SK-N-MC (cell line): ENCODE data around the gene FBXO36.

Experiments
- DNase-seq: peaks from one replicate; pipeline ENCODE4 v3.0.0-alpha.2; 2011; ENCODE audit warnings: low read depth, low spot score
- H3K27ac ChIP-seq: fragments of 200-600 bp; sonication (generic); 2 replicates; pipeline ENCODE4 v1.5.1; 2016; ENCODE audit warnings: mixed run types
- H3K36me3 ChIP-seq: fragments of 200-600 bp; sonication (generic); 2 replicates; pipeline ENCODE4 v1.6.1; 2017; ENCODE audit warnings: antibody characterized with exemption, low read length, mixed read lengths; ENCODE audit not compliant: insufficient read depth
- H3K4me3 ChIP-seq: fragments of 200-600 bp; sonication (generic); 2 replicates; pipeline ENCODE4 v1.5.1; 2016
- H3K9ac ChIP-seq: fragments of 200-600 bp; sonication (generic); 2 replicates; pipeline ENCODE4 v1.8.0; 2017; ENCODE audit warnings: mixed run types, mixed read lengths; ENCODE audit not compliant: insufficient read length
- H3K9me3 ChIP-seq: fragments of 200-600 bp; sonication (generic); 2 replicates; pipeline ENCODE4 v1.6.1; 2017; ENCODE audit warnings: low read depth, mild to moderate bottlenecking, antibody characterized with exemption, low read length, moderate library complexity, mixed read lengths
- EZH2 ChIP-seq: fragments of 200-600 bp; sonication (generic); IDR thresholded peaks from one replicate; pipeline ENCODE4 v1.6.1; 2017; ENCODE audit warnings: antibody characterized with exemption
- FOXP2 ChIP-seq: optimal IDR thresholded peaks from 2 replicates; pipeline ENCODE3; 2011; ENCODE audit warnings: mild to moderate bottlenecking, moderate library complexity; ENCODE audit not compliant: insufficient read depth; ENCODE audit errors: extremely low read length, control extremely low read depth
- POLR2AphosphoS5 ChIP-seq: IDR thresholded peaks from 2 replicates; pipeline ENCODE4 v1.6.1; 2012; ENCODE audit warnings: mild to moderate bottlenecking, low read depth, low read length, borderline replicate concordance

FBXO36 gene

DNA sequence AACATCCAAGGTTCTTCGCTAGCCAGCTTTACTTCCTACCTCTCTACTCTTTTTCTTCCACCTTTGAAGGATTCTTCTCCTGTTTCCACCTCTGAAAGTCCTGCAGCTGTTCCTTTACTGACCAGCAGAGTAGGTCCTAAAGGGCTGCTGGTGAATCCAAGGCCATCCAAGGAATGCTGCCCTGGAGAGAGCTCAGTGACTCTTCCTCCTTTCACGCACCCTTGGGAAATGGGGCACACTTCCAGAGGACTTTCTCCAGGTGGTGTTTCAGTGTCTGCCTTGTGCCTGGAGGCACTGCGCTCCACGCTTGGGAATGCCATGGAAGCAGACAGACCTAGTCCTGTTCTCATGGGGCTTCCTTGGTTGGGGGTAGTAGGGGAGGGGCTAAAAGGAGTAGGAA is 101.0 kb downstream of the FBXO36 start:
- Histone ChIP-seq H3K9ac (no peak overlapping the region), H3K36me3 (no peaks in the 10 kb centered on the region), H3K4me3 (no peak overlapping the region), H3K27ac (no peak overlapping the region), H3K9me3 (no peaks in the 10 kb centered on the region)
- DNase-seq, result no peak
- no peak for TF ChIP-seq POLR2AphosphoS5
- TF ChIP-seq FOXP2, result no peak
- no peak for TF ChIP-seq EZH2

DNA sequence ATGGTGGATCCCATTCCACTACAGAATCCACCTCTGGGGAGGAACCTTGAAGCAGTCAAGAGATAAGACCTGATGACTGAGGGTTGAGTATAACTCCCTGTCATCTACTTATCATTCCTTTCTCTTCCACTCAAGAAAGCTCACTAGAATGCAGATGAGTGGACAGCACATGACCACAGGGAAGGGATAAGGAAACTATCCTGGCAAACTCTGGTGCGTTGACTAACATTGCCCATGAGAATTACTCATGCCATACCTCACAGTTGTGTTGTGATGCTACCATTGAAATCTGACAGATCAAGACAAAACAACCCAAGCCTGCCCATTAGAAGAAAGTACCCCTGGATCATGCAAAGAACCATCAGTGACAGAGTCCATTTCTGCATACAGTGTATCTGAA is 119.9 kb downstream of the FBXO36 start:
- DNase-seq, result no peak
- TF ChIP-seq FOXP2 (no peak), POLR2AphosphoS5 (no peak), EZH2 (no peak)

DNA sequence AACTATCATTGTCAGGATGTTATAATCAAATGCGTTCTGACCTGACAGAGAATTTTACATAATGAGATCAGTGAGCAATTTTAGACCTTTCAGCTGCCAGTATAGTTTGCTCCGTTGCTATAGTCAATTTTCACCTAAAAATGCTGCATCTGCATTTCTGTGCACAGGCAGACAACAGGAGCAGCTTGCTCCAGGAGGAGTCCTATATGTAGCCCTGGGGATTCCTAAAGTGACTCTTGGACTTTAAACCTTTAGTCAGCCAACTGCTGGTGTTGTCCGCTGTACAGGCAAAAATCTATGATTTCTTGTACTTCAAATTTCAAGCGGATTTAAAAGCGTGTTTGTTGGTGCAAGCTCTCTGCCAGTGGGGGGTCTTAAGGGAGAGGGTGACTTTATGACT is 120.7 kb downstream of the FBXO36 start:
- H3K27ac ChIP-seq, result no peak overlapping the region
- TF ChIP-seq POLR2AphosphoS5, result no peak
- TF ChIP-seq EZH2, result no peak
- no peak for DNase-seq
- H3K4me3 ChIP-seq, result no peak overlapping the region
- no peaks in the 10 kb centered on the region for H3K36me3 ChIP-seq
- H3K9ac ChIP-seq, result no peak overlapping the region
- no peaks in the 10 kb centered on the region for H3K9me3 ChIP-seq

More for the DNA sequence above, 119.9 kb downstream of the FBXO36 start:
- H3K36me3 ChIP-seq, result no peaks in the 10 kb centered on the region
- no peak overlapping the region for H3K9ac ChIP-seq
- no peak overlapping the region for H3K4me3 ChIP-seq
- H3K9me3 ChIP-seq, result no peaks in the 10 kb centered on the region
- H3K27ac ChIP-seq, result no peak overlapping the region

DNA sequence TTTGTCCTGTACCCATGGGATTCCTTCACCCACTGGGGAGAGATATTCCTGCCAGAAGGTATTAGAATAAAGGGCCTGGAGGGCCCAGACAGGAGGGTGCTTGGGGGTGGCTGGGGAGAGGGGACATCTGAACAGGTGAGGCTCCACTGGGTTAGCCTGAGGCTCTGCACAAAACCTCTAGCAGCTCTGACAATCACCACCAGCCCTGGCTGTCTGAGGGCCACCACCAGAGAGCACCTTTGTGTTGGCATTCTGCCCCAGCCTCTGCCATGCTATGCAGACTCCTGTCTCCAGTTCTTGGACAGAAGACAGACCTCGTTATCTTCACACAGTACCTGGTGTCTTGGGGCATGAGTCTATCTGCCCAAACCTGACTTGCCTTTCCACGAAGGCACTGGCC is 121.2 kb downstream of the FBXO36 start:
- Histone ChIP-seq H3K36me3 (no peaks in the 10 kb centered on the region), H3K9ac (no peak overlapping the region), H3K4me3 (no peak overlapping the region), H3K9me3 (no peaks in the 10 kb centered on the region), H3K27ac (no peak overlapping the region)
- no peak for TF ChIP-seq EZH2
- TF ChIP-seq FOXP2, result no peak
- TF ChIP-seq POLR2AphosphoS5, result no peak
- DNase-seq, result no peak

DNA sequence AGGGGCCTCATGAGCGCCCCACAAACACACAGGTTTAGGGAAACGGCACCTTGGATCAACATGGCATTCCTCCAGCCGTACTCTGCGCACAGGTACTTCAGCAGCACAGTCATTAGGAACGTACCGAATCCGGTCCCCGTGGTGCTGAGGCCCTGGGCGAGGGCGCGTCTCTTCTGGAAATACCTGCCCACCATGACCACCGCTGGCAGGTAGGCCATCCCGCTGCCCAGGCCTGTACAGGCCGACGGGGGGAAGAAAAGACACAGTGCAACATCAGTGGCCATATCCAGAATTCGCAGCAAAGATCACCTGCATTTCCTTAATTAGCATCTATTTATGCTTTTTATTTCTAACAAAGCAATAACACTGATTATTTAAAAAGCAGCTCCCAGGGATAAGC is 124.2 kb downstream of the FBXO36 start:
- Histone ChIP-seq H3K36me3 (no peaks in the 10 kb centered on the region), H3K27ac (no peak overlapping the region)

DNA sequence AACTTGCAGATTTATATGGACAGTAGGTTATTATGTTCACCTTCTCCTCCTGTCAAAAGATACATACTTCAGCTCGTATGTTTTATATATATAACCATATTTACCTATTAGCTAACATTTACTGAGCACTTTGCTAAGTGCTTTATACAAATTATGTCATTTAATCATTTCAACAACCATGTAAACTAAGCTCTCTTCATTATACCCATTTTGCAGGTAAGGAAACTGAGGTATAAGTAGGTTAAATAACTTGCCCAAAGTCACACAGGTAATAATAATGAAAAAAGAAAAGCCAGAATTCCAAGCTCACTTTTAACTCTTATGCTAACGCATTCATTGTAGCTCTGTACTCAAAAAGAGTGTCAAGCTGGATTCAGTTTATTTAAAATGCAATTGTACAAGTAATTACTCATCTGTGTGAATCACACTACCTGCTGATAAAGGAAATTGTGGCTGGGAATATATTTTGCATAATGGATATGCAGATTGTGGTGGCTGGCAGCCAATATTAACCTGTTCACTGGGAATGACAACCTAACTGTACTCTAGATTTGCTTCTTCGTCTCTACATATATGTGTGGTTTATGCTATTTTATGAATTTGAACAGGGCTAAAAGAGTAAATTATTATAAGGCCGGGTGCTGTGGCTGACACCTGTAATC is 125.8 kb downstream of the FBXO36 start:
- Histone ChIP-seq H3K9me3 (no peaks in the 10 kb centered on the region), H3K36me3 (no peaks in the 10 kb centered on the region), H3K4me3 (no peak overlapping the region), H3K27ac (no peak overlapping the region), H3K9ac (no peak overlapping the region)
- no peak for TF ChIP-seq EZH2
- no peak for TF ChIP-seq POLR2AphosphoS5
- TF ChIP-seq FOXP2, result no peak
- no peak for DNase-seq

More for the DNA sequence above, 124.2 kb downstream of the FBXO36 start:
- no peaks in the 10 kb centered on the region for H3K9me3 ChIP-seq
- H3K9ac ChIP-seq, result no peak overlapping the region
- DNase-seq, result no peak
- no peak overlapping the region for H3K4me3 ChIP-seq
- TF ChIP-seq FOXP2 (no peak), EZH2 (no peak), POLR2AphosphoS5 (no peak)

DNA sequence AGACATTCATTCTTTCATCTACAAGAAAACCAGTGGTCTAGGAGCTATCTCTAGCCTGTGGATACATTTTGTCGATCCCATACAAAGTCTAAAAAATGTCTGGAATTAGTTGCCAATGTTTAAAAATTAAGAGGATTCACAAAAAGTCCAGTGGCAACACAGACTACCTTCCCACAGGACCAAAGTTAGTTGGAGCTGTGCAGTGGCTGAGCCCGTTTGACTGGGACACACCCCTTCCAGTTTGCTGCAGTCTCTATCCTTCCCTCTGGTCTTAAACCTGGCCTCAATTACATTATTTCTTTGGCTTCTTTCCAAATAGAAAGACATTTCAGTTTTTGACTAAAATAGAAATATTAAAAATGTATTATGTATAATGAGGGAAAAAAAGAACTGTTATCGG is 127.8 kb downstream of the FBXO36 start:
- TF ChIP-seq EZH2 (no peak), POLR2AphosphoS5 (no peak), FOXP2 (no peak)
- Histone ChIP-seq H3K27ac (no peak overlapping the region), H3K9ac (no peak overlapping the region), H3K4me3 (no peak overlapping the region), H3K36me3 (no peaks in the 10 kb centered on the region), H3K9me3 (no peaks in the 10 kb centered on the region)
- DNase-seq, result no peak

DNA sequence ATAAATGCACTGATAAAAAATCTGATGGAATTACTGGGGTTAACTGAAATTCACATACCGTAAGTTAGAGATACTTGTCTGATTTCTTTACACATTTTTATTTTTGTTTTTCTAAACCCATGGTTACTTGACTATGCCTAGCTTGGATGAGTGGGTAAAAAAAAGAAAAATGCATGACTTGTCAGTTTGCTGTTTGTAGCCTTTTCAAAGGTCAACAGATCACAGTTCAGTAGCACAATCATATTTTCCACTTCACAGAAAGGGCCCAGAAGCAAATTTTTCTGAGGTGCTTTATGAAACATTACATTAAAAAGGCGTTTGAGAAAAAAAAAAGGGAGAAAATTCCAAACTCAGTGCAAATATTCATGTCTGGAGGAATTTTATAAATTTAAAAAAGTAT is 130.0 kb downstream of the FBXO36 start:
- H3K36me3 ChIP-seq, result no peaks in the 10 kb centered on the region
- DNase-seq, result no peak
- TF ChIP-seq POLR2AphosphoS5, result no peak
- no peak for TF ChIP-seq FOXP2
- no peak for TF ChIP-seq EZH2
- no peak overlapping the region for H3K9ac ChIP-seq
- no peak overlapping the region for H3K4me3 ChIP-seq
- H3K27ac ChIP-seq, result no peak overlapping the region
- no peaks in the 10 kb centered on the region for H3K9me3 ChIP-seq

DNA sequence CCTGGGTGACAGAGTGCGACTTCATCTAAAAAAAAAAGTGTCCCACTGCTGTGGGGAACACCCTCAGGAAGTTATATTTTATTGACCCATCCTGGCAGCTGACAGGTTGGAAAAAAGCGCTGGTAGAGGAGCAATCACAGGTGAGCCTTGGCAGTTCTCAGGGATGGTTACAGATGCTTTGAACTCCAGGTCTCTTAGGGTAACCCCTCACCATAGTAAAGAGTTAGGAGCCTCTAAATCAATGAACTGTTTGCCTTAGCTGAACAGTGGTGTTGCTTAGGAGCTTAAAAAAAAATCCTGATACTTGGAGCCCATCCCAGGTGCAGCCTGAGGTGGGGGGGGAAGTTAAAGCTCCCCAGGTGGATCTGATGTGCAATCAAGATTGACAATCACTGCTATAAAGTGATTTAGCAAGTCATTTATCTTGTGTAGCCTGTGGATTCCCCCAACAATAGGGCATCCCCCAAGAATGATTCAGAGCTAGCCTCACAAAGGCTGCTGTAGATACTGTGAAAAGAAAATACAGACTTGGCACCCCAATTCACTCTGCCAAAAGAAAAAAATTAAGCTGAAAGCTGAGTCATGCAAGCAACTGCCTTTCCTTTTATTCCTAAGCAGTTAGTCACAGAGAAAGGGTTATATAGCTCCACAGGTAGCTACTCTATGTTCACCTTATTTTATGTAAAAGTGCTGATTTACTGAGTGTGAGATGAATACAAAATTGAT is 131.6 kb downstream of the FBXO36 start:
- Histone ChIP-seq H3K4me3 (no peak overlapping the region), H3K9ac (no peak overlapping the region), H3K27ac (no peak overlapping the region), H3K9me3 (no peaks in the 10 kb centered on the region), H3K36me3 (no peaks in the 10 kb centered on the region)
- no peak for TF ChIP-seq POLR2AphosphoS5
- TF ChIP-seq EZH2, result no peak
- no peak for TF ChIP-seq FOXP2
- DNase-seq, result no peak
